H1 (cell line): Measurements from ENCODE around the gene TGFBI. TPM values are rescaled to one million over a fixed set of nuclear protein-coding genes. Genes with fewer than 3 reads are reported as not detected.

Experiments used
- CTCF ChIA-PET: fragments of 300-600 bp; sonication (Branson Sonifier 250); formaldehyde crosslinking; loops from one replicate; lab custom pipeline; 2021; ENCODE audit not compliant: partially characterized antibody; lab: Charles Lee
- POLR2A ChIA-PET: fragments of 300-600 bp; sonication (Branson Sonifier 250); formaldehyde crosslinking; loops from one replicate; lab custom pipeline; 2021; ENCODE audit warnings: inconsistent platforms; ENCODE audit not compliant: partially characterized antibody; lab: Charles Lee
- DNase-seq, 2 experiments: peaks; one replicate each; pipeline versions ENCODE4 v3.0.0 to v3.0.0-alpha.2; 2010 to 2022; ENCODE audit warnings: low spot score in 2 of 2, low read depth in 1 of 2, mixed read lengths in 1 of 2
- FAIRE-seq: peaks from 2 replicates; lab custom pipeline; 2011; peaks lifted over from hg19 to GRCh38; lab: Jason Lieb, UNC
- H2AFZ ChIP-seq: 2 replicates; pipeline ENCODE4 v1.8.1; 2012; ENCODE audit warnings: low read length, inconsistent platforms
- H2AK5ac ChIP-seq: 2 replicates; pipeline ENCODE4 v1.6.1; 2013; ENCODE audit warnings: low read depth, low read length
- H2BK120ac ChIP-seq: replicated peaks from 2 replicates; pipeline ENCODE3; 2013; ENCODE audit warnings: low read depth, low read length, inconsistent platforms
- H2BK12ac ChIP-seq: 2 replicates; pipeline ENCODE4 v1.6.1; 2013; ENCODE audit warnings: low read depth, low read length
- H2BK15ac ChIP-seq: 2 replicates; pipeline ENCODE4 v1.6.1; 2013; ENCODE audit warnings: low read length
- H2BK20ac ChIP-seq: 2 replicates; pipeline ENCODE4 v1.6.1; 2013; ENCODE audit warnings: low read length
- H2BK5ac ChIP-seq: 2 replicates; pipeline ENCODE4 v1.6.1; 2013; ENCODE audit warnings: low read depth, low read length
- H3K14ac ChIP-seq: 2 replicates; pipeline ENCODE4 v1.6.1; 2013; ENCODE audit warnings: inconsistent platforms; ENCODE audit not compliant: insufficient read length
- H3K18ac ChIP-seq: 2 replicates; pipeline ENCODE4 v1.6.1; 2013; ENCODE audit warnings: low read length; ENCODE audit errors: extremely low read depth
- H3K23ac ChIP-seq: 2 replicates; pipeline ENCODE4 v1.6.1; 2013; ENCODE audit warnings: inconsistent platforms; ENCODE audit not compliant: insufficient read length
- H3K23me2 ChIP-seq: 2 replicates; pipeline ENCODE4 v1.6.1; 2013; ENCODE audit warnings: low read depth, low read length
- H3K27ac ChIP-seq: 2 replicates; pipeline ENCODE4 v1.6.1; 2011; ENCODE audit warnings: low read depth, low read length, inconsistent platforms
- H3K27me3 ChIP-seq, 4 experiments: replicated peaks in 1 of 4; 1 replicate in 1 of 4; 2 replicates in 3 of 4; pipeline versions ENCODE4 v1.6.1 to v1.8.1; 2011 to 2013; ENCODE audit warnings: low read length in 3 of 4, mild to moderate bottlenecking in 3 of 4, inconsistent platforms in 2 of 4, mixed read lengths in 2 of 4, moderate library complexity in 1 of 4; ENCODE audit not compliant: control insufficient read depth in 3 of 4, insufficient read depth in 3 of 4; ENCODE audit errors: extremely low read depth in 1 of 4
- H3K36me3 ChIP-seq, 4 experiments: 2 replicates each; pipeline versions ENCODE4 v1.6.1 to v1.8.1; 2011 to 2013; ENCODE audit warnings: mild to moderate bottlenecking in 4 of 4, low read length in 3 of 4, moderate library complexity in 2 of 4, control low read depth in 1 of 4, inconsistent platforms in 1 of 4; ENCODE audit not compliant: insufficient read depth in 4 of 4, control insufficient read depth in 2 of 4
- H3K4ac ChIP-seq: replicated peaks from 2 replicates; pipeline ENCODE3; 2013; ENCODE audit warnings: low read length, low read depth, mixed read lengths, inconsistent platforms; ENCODE audit not compliant: insufficient read length
- H3K4me1 ChIP-seq, 4 experiments: replicated peaks in 1 of 4; 1 replicate in 1 of 4; 2 replicates in 3 of 4; pipeline versions ENCODE4 v1.6.1 to v1.8.1; 2011 to 2013; ENCODE audit warnings: low read length in 3 of 4, inconsistent platforms in 2 of 4, mixed read lengths in 1 of 4; ENCODE audit not compliant: insufficient read depth in 4 of 4, control insufficient read depth in 3 of 4
- H3K4me2 ChIP-seq, 2 experiments: 2 replicates each; pipeline versions ENCODE4 v1.6.1 to v1.8.1; 2011 to 2013; ENCODE audit warnings: low read depth in 2 of 2, low read length in 2 of 2, control low read depth in 1 of 2, inconsistent platforms in 1 of 2, mild to moderate bottlenecking in 1 of 2; ENCODE audit not compliant: insufficient read depth in 1 of 2
- H3K4me3 ChIP-seq, 4 experiments: fragments of 200-600, 300-600 bp in 1 of 4; sonication (generic), shearing (Covaris generic), sonication (Bioruptor Twin) in 1 of 4; 2 replicates each; pipeline versions ENCODE4 v1.5.1 to v1.8.1; 2011 to 2016; ENCODE audit warnings: low read length in 4 of 4, low read depth in 3 of 4, control low read depth in 2 of 4, inconsistent platforms in 2 of 4, mild to moderate bottlenecking in 2 of 4, mixed read lengths in 1 of 4, moderate library complexity in 1 of 4; ENCODE audit not compliant: insufficient read depth in 2 of 4; ENCODE audit errors: extremely low read depth in 1 of 4
- H3K56ac ChIP-seq: replicated peaks from 2 replicates; pipeline ENCODE3; 2013; ENCODE audit warnings: low read depth, mild to moderate bottlenecking, mixed read lengths, low read length, inconsistent platforms; ENCODE audit not compliant: insufficient read length
- H3K79me1 ChIP-seq: 2 replicates; pipeline ENCODE4 v1.6.1; 2013; ENCODE audit warnings: low read depth, low read length, control low read depth
- H3K79me2 ChIP-seq, 2 experiments: 2 replicates each; pipeline versions ENCODE4 v1.6.1 to v1.8.1; 2012 to 2013; ENCODE audit warnings: low read length in 2 of 2, mild to moderate bottlenecking in 2 of 2, inconsistent platforms in 1 of 2; ENCODE audit not compliant: insufficient read depth in 2 of 2, control insufficient read depth in 1 of 2
- H3K9ac ChIP-seq, 4 experiments: replicated peaks in 1 of 4; 1 replicate in 1 of 4; 2 replicates in 3 of 4; pipeline versions ENCODE4 v1.6.1 to v1.8.1; 2011 to 2013; ENCODE audit warnings: low read depth in 3 of 4, low read length in 3 of 4, control low read depth in 2 of 4, mild to moderate bottlenecking in 2 of 4, moderate library complexity in 2 of 4, inconsistent platforms in 1 of 4; ENCODE audit errors: extremely low read depth in 1 of 4
- H3K9me3 ChIP-seq, 2 experiments: 2 replicates each; pipeline versions ENCODE4 v1.6.1 to v1.8.1; 2012 to 2013; ENCODE audit warnings: mild to moderate bottlenecking in 2 of 2, moderate library complexity in 2 of 2, control low read depth in 1 of 2, inconsistent platforms in 1 of 2, low read depth in 1 of 2, low read length in 1 of 2, mixed read lengths in 1 of 2; ENCODE audit not compliant: insufficient read depth in 2 of 2
- H4K20me1 ChIP-seq, 2 experiments: replicated peaks in 1 of 2; 2 replicates each; pipeline versions ENCODE3 to v1.8.1; 2011 to 2013; ENCODE audit warnings: inconsistent platforms in 2 of 2, low read length in 2 of 2, mild to moderate bottlenecking in 1 of 2; ENCODE audit not compliant: insufficient read depth in 2 of 2, control insufficient read depth in 1 of 2
- H4K5ac ChIP-seq: 2 replicates; pipeline ENCODE4 v1.6.1; 2013; ENCODE audit warnings: low read length, low read depth, mixed read lengths, inconsistent platforms; ENCODE audit not compliant: insufficient read length
- H4K8ac ChIP-seq: 2 replicates; pipeline ENCODE4 v1.8.0; 2013; ENCODE audit warnings: mild to moderate bottlenecking, moderate library complexity, low read length, inconsistent platforms; ENCODE audit not compliant: insufficient read depth; ENCODE audit errors: extremely low read depth
- H4K91ac ChIP-seq: replicated peaks from 2 replicates; pipeline ENCODE3; 2013; ENCODE audit warnings: low read length, mixed read lengths, inconsistent platforms; ENCODE audit not compliant: insufficient read length
- ASH2L ChIP-seq: fragments of 200-600, 300-600 bp; sonication (generic); IDR thresholded peaks from one replicate; pipeline ENCODE4 v1.7.1; 2017; ENCODE audit warnings: low read length
- BCL11A ChIP-seq, 2 experiments: IDR thresholded peaks; one replicate each; pipeline ENCODE4 v1.6.1; 2011; ENCODE audit warnings: low read depth in 2 of 2, low read length in 2 of 2, mild to moderate bottlenecking in 2 of 2
- BRCA1 ChIP-seq: IDR thresholded peaks from 2 replicates; pipeline ENCODE4 v1.6.1; 2012; ENCODE audit warnings: low read depth, low read length, improper control_type of control experiment
- CHD1 ChIP-seq: IDR thresholded peaks from 2 replicates; pipeline ENCODE4 v1.6.1; 2012; ENCODE audit warnings: low read depth, low read length, improper control_type of control experiment
- CREB1 ChIP-seq: IDR thresholded peaks from 2 replicates; pipeline ENCODE4 v1.6.1; 2012; ENCODE audit warnings: inconsistent platforms
- EGR1 ChIP-seq: IDR thresholded peaks from 2 replicates; pipeline ENCODE4 v1.6.1; 2011; ENCODE audit warnings: low read depth, low read length, borderline replicate concordance
- MAX ChIP-seq: IDR thresholded peaks from 2 replicates; pipeline ENCODE4 v1.6.1; 2012; ENCODE audit warnings: inconsistent platforms
- RBBP5 ChIP-seq: IDR thresholded peaks from 2 replicates; pipeline ENCODE4 v1.7.1; 2012; ENCODE audit warnings: low read depth, mild to moderate bottlenecking, inconsistent platforms, low read length, moderate library complexity, borderline replicate concordance
- RFX5 ChIP-seq: IDR thresholded peaks from 2 replicates; pipeline ENCODE4 v1.6.1; 2011; ENCODE audit warnings: low read depth, low read length, improper control_type of control experiment, borderline replicate concordance
- WGBS, 2 experiments: shearing (Covaris generic) in 1 of 2; methylation state at CpG; one replicate each; pipeline versions ENCODE4 v1.1.6 to v1.1.7; 2013 to 2015; ENCODE audit warnings: low lambda C conversion rate in 2 of 2, mixed read lengths in 2 of 2, inconsistent platforms in 1 of 2, low coverage in 1 of 2, missing lambda C conversion rate in 1 of 2; ENCODE audit not compliant: insufficient replicate concordance in 2 of 2, insufficient coverage in 1 of 2, insufficient read length in 1 of 2; ENCODE audit errors: extremely low coverage in 1 of 2, missing lambda C conversion rate in 1 of 2; 5-methylcytosine and 5-hydroxymethylcytosine counted together
- polyA plus RNA-seq, 7 experiments: library from polyadenylated mRNA; depleted of rRNA in 3 of 7; stranded (reverse) in 5 of 7; unstranded in 2 of 7; fragments of >200 nt in 5 of 7; fragments of 200-250 nt in 2 of 7; gene quantifications; 1 replicate in 5 of 7; 2 replicates in 1 of 7; 4 replicates in 1 of 7; pipeline versions ENCODE4 v1.2.1 to v1.2.3, GENCODE V29; 2011 to 2013; ENCODE audit warnings: missing spikeins in 2 of 7, mixed read lengths in 2 of 7
- total RNA-seq: library from RNA; stranded (reverse); fragmentation: NEBNext Ultra II Directional; extraction: Animal tissue kit (Norgen Biotek cat#: 25700); gene quantifications from 2 replicates; pipeline ENCODE4 v1.2.1, GENCODE V29; 2021
- TF ChIP-seq, protein P1 (sequence below), 3 experiments: IDR thresholded peaks; 1 replicate in 2 of 3; 2 replicates in 1 of 3; pipeline versions ENCODE4 v1.5.1 to v1.6.1; 2011; ENCODE audit warnings: low read length in 3 of 3, mild to moderate bottlenecking in 3 of 3, inconsistent platforms in 2 of 3, low read depth in 1 of 3, moderate library complexity in 1 of 3; ENCODE audit not compliant: insufficient read depth in 1 of 3; ENCODE audit errors: control extremely low read depth in 1 of 3

TGFBI gene
- total and polyA plus RNA-seq, 2 of the 8 experiments (the other 6 are each of a cell fraction or from before 2014, with no cell fraction given), result 6.0 to 8.5 TPM

- no peak overlapping the region for H3K14ac ChIP-seq
- H3K27ac ChIP-seq, result no peak overlapping the region
- DNase-seq (no peak), FAIRE-seq (no peak)
- no peak overlapping the region for H4K91ac ChIP-seq
- ChIA-PET CTCF (interaction anchor here (0.9 to 1.0 kb wide), 2 partner anchors 11 to 126 kb away, joined by 3 read pairs; no protein-coding TSS in a partner anchor), POLR2A (interaction anchor here (1.2 kb wide), 1 partner anchor 42 kb away, joined by 3 read pairs; the partner anchor contains the start of gene SMAD5)
- WGBS, 2 experiments, result 93% methylated on average over 4 of the region's 4 CpGs; no CpG with 5 or more reads in 1 of the 2 experiments
- H2BK120ac ChIP-seq, result no peak overlapping the region
- no peaks in the 10 kb centered on the region for H3K23me2 ChIP-seq
- no peaks in the 10 kb centered on the region for H4K20me1 ChIP-seq
- no peak overlapping the region for H2BK12ac ChIP-seq
- H3K4me3 ChIP-seq, result no peak overlapping the region
- H3K56ac ChIP-seq, result no peak overlapping the region
- no peak overlapping the region for H4K8ac ChIP-seq
- no peak overlapping the region for H2BK5ac ChIP-seq
- H3K9me3 ChIP-seq, result no peaks in the 10 kb centered on the region
- H3K23ac ChIP-seq, result no peak overlapping the region
- H3K36me3 ChIP-seq, result no peaks in the 10 kb centered on the region
- H3K4ac ChIP-seq, result no peak overlapping the region
- no peak overlapping the region for H3K18ac ChIP-seq
- H2AK5ac ChIP-seq, result no peak overlapping the region
- H3K4me1 ChIP-seq, result no peaks in the 10 kb centered on the region
- H2BK20ac ChIP-seq, result no peak overlapping the region
- no peak overlapping the region for H3K4me2 ChIP-seq
- TF ChIP-seq CHD1 (no peak), RBBP5 (no peak), CREB1 (no peak), EGR1 (no peak), MAX (no peak), RFX5 (no peak), BRCA1 (no peak), BCL11A (IDR thresholded peaks at IDR 0.05; ENCODE audit: low read depth in 2 of 2, low read length in 2 of 2) (no peak), ASH2L (no peak)
- TF ChIP-seq, protein P1, sequence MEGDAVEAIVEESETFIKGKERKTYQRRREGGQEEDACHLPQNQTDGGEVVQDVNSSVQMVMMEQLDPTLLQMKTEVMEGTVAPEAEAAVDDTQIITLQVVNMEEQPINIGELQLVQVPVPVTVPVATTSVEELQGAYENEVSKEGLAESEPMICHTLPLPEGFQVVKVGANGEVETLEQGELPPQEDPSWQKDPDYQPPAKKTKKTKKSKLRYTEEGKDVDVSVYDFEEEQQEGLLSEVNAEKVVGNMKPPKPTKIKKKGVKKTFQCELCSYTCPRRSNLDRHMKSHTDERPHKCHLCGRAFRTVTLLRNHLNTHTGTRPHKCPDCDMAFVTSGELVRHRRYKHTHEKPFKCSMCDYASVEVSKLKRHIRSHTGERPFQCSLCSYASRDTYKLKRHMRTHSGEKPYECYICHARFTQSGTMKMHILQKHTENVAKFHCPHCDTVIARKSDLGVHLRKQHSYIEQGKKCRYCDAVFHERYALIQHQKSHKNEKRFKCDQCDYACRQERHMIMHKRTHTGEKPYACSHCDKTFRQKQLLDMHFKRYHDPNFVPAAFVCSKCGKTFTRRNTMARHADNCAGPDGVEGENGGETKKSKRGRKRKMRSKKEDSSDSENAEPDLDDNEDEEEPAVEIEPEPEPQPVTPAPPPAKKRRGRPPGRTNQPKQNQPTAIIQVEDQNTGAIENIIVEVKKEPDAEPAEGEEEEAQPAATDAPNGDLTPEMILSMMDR (IDR thresholded peaks at IDR 0.05; ENCODE audit: control extremely low read depth in 1 of 3, insufficient read depth in 1 of 3, low read depth in 1 of 3, low read length in 3 of 3), result no peak
- no peak overlapping the region for H3K9ac ChIP-seq
- no peaks in the 10 kb centered on the region for H3K79me1 ChIP-seq
- H4K5ac ChIP-seq, result no peak overlapping the region
- no peak overlapping the region for H2BK15ac ChIP-seq
- no peaks in the 10 kb centered on the region for H3K27me3 ChIP-seq
- H3K79me2 ChIP-seq, result no peaks in the 10 kb centered on the region
- no peak overlapping the region for H2AFZ ChIP-seq
These were observed 61.5 kb downstream of the TGFBI start for GRCh38 chr5:136090319-136090718.
